HT1080 (cell line): ENCODE measurements around the gene LDLRAD3. TPM values are rescaled to one million over a fixed set of nuclear protein-coding genes. Genes with fewer than 3 reads are reported as not detected.
"Not testable (repeated sequence)": the region's sequence is repeated elsewhere in the genome, so short reads cannot be mapped to it uniquely, and the experiment has no call there.

Source experiments
- DNase-seq: peaks from one replicate; pipeline ENCODE4 v3.0.0-alpha.2; 2015; ENCODE audit warnings: low read depth
- total RNA-seq: library from RNA; depleted of rRNA; stranded (reverse); fragments of >200 nt; shearing (Covaris generic); gene quantifications from 2 replicates; pipeline ENCODE4 v1.2.3, GENCODE V29; 2014

The LDLRAD3 gene
- total RNA-seq, 1 experiment from 2014 or later = 14.5 TPM

GRCh38 chr11:36156817-36157519 is 213.1 kb downstream of the LDLRAD3 start:
- DNase-seq = no peak

- no peak for DNase-seq
Observed at GRCh38 chr11:36160091-36160490, 216.2 kb downstream of the LDLRAD3 start.

- no peak for DNase-seq
Observed at GRCh38 chr11:36161572-36161971, 217.7 kb downstream of the LDLRAD3 start.

- no peak for DNase-seq
Observed at GRCh38 chr11:36162006-36162882, 218.4 kb downstream of the LDLRAD3 start.

- no peak for DNase-seq
Observed at GRCh38 chr11:36162883-36163434, 219.1 kb downstream of the LDLRAD3 start.

GRCh38 chr11:36164506-36165250 is 220.8 kb downstream of the LDLRAD3 start:
- DNase-seq = peak; percentile 37

- no peak for DNase-seq
Observed at GRCh38 chr11:36165621-36166397, 221.9 kb downstream of the LDLRAD3 start.

GRCh38 chr11:36167073-36167472 is 223.2 kb downstream of the LDLRAD3 start:
- DNase-seq = no peak

- no peak for DNase-seq
Observed at GRCh38 chr11:36167729-36168128, 223.9 kb downstream of the LDLRAD3 start.

- no peak for DNase-seq
Observed at GRCh38 chr11:36177836-36178235, 234.0 kb downstream of the LDLRAD3 start.

GRCh38 chr11:36186340-36187175 is 242.7 kb downstream of the LDLRAD3 start:
- peak; percentile 11 for DNase-seq

- no peak for DNase-seq
Observed at GRCh38 chr11:36187622-36188021, 243.8 kb downstream of the LDLRAD3 start.

- not testable (repeated sequence) for DNase-seq
Observed at GRCh38 chr11:36189735-36190134, 245.9 kb downstream of the LDLRAD3 start.

GRCh38 chr11:36191941-36192340 is 248.1 kb downstream of the LDLRAD3 start:
- no peak for DNase-seq

GRCh38 chr11:36192425-36193289 is 248.8 kb downstream of the LDLRAD3 start:
- DNase-seq = no peak

- no peak for DNase-seq
Observed at GRCh38 chr11:36193290-36193619, 249.4 kb downstream of the LDLRAD3 start.

- no peak for DNase-seq
Observed at GRCh38 chr11:36193721-36194120, 249.9 kb downstream of the LDLRAD3 start.

- no peak for DNase-seq
Observed at GRCh38 chr11:36195496-36196354, 251.9 kb downstream of the LDLRAD3 start.
